Activated CD4-positive, alpha-beta T cell treated with anti-CD3 and anti-CD28 coated beads, Interleukin-2, Interleukin-4, amounts not matched to agents 100 ng/mL and 50 ng/mL, durations not matched to agents 16 hours and 8 hours (primary cell): ENCODE measurements around the gene EPB41L4A.
"Not testable (repeated sequence)": the region's sequence is repeated elsewhere in the genome, so short reads cannot be mapped to it uniquely, and the experiment has no call there.

Experiments used
- DNase-seq: peaks from one replicate; pipeline ENCODE4 v3.0.0-alpha.2; 2020; ENCODE audit warnings: low spot score

EPB41L4A gene

GRCh38 chr5:112397690-112398089 lies 21.4 kb downstream of the EPB41L4A start:
- DNase-seq: no peak

GRCh38 chr5:112396430-112396829 lies 22.6 kb downstream of the EPB41L4A start:
- no peak for DNase-seq

GRCh38 chr5:112395299-112395698 lies 23.8 kb downstream of the EPB41L4A start:
- not testable (repeated sequence) for DNase-seq

GRCh38 chr5:112390327-112390726 lies 28.8 kb downstream of the EPB41L4A start:
- DNase-seq: no peak

- DNase-seq: no peak
These were observed 30.3 kb downstream of the EPB41L4A start for GRCh38 chr5:112388739-112389138.

DNA sequence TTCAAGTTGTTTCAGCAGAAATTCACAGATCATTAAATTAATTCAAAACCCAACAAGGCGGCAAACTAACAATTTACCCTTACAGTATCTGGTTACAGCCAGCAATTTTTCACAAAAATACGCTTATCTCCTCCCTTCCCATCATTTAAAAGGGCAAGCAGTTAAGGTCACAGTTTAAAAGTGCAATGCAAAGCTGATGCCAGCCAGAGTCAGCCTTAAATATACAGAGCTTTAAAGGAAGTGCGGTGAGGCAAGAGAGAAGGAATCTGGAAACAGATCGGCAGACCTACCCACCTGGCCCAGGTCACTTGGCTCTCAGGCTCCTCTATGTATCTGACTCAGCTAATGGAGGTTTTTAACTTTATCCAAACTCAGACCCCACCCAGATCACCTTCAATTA lies 31.0 kb downstream of the EPB41L4A start:
- no peak for DNase-seq

DNA sequence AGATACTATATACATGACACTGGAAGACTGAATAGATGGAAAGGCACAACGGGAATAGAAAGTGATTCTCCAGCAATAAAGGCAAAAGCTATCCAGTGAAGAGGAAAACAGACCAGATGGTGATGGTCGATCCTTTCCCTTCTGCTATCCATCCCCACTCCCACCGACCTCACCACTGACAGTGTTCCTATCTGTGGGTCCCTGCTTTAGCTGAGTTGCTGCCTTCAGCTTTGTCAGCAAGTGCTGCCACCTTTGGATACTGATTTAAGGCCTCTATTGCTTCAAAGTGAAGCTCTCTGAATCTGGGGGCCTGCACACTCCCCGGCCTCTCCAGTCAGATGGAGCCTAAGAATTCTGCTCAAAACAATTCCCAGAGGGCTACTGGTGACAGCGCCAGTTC lies 32.3 kb downstream of the EPB41L4A start:
- no peak for DNase-seq

GRCh38 chr5:112385969-112386368 lies 33.1 kb downstream of the EPB41L4A start:
- no peak for DNase-seq

- DNase-seq: no peak
These were observed 33.5 kb downstream of the EPB41L4A start for GRCh38 chr5:112385566-112385965.

- DNase-seq: no peak
These were observed 34.6 kb downstream of the EPB41L4A start for GRCh38 chr5:112384523-112384922.

GRCh38 chr5:112382886-112383285 lies 36.2 kb downstream of the EPB41L4A start:
- DNase-seq: no peak

DNA sequence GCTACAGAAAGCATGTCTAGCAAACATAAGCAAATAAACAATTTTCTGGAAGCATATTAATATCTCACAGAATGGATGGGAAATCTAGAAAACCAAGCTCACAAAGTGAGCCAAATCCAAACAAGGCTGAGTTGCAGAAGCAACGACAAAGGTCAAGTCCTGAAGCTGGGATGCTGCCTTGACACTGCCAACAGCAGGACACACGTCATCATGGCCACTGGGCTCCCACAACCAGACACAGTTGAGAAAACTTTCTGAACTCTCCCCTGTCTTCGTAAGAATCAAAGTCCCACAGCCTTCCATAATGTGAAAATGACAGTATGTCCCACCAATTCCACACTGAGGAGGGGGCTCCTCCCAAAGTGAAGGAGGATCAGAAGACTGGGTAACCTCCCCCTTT lies 37.6 kb downstream of the EPB41L4A start:
- DNase-seq: no peak

DNA sequence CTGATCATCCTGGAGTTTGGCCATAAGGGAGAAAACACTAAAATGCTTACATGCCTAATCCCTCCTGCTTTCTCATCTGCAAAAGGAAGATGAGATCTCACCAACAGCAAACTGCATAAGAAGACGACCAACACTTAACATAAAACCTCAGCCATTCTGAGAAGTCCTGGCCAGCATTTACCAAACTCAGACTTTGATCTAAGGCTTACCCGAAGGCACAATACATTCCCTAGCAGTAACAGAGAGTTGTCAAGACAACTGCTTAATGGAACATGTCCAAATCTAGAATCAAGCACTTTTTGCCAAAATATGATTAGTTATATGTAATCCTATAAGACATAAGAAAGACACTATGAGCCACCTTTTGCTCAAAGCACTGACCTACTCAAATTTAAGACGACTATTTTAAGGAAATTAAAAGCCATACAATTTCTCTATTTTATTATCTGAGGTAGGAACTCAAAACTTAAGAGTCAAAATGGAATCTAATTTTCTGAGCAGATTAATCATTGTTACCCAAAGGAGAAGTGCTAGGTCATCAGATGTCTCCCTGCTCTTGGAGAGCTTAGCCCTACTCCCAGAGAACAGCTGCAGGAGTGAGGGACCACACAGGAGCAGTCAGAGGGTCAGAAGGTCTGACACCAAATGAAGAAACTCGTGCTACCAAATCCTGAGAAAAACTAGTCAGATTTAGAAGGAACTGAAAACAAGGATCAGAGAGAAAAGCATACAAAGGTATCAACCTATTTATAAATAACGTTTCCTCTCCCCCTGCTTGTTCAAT lies 39.3 kb downstream of the EPB41L4A start:
- no peak for DNase-seq

DNA sequence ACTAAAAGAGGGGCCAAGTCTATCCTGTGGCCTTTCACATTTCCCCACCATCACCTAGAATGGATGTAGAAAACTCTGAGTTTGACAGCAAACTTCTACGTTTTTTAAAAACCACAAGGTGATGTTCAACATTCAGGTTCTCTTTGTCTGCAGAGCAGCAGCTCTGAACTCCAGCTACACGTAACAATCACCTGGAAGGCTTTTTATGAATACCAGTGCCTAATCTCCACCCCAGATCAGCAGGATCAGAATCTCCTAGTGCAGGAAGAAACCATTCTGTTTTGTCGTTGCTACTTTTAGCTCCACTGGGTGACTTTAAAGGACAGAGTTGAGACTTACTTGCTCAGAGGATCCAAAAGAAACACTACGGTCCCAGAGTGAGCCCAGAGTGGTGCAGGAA lies 44.3 kb downstream of the EPB41L4A start:
- DNase-seq: no peak

DNA sequence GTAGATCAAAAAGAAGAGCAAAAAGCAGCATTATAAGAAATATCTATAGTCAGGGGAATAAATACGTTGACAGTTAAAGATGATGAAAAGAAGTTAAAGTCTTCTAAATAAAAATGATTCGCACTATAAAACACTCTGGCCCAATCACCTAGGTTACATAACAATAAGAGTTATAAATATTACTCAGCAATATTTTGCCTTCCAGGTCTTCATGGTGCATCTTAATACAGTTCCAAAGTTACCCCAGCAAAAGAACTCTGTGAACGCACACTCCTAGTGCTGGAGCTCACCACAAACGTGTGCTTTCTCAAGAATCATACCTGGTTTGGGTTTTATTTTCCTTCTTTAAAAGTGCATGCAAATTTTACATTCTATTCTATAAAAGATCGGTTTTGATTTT lies 44.7 kb downstream of the EPB41L4A start:
- no peak for DNase-seq

DNA sequence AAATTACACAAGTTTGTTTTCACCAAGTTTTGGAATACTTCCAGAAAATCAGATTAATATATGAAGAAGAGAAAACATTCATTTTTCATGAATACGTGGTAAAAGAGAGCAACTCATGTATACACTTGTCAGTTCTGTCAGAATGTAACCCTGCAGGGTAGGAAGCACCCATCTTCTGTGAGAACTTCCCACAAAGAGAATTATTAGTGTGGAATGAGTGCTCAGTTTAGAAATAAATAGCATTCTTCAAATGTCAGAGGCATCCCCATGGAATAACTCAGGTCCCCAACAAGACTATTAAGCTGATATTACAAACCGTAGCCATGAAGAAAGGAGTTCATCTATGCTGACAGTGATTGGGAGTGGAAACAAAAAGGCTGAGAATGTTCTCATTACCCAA lies 45.2 kb downstream of the EPB41L4A start:
- DNase-seq: no peak

DNA sequence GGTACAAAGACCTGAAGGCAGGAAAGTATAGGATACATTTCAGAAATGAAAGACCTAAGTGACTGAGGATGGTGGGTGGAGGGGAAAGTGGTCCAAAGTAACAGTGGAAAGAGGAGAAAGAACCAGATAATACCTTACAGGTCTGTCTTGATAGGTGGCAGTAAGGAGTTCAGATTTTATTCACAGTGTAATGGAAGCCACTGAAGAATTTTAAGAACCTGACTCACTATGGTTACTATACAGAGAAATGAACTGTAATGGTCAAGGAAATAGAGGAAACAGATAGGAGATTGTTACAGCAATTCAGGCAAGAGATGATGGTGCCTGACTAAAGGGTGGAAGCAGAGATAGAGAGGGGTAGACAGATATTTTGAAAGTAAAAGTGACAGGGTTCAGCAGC lies 46.5 kb downstream of the EPB41L4A start:
- DNase-seq: no peak

DNA sequence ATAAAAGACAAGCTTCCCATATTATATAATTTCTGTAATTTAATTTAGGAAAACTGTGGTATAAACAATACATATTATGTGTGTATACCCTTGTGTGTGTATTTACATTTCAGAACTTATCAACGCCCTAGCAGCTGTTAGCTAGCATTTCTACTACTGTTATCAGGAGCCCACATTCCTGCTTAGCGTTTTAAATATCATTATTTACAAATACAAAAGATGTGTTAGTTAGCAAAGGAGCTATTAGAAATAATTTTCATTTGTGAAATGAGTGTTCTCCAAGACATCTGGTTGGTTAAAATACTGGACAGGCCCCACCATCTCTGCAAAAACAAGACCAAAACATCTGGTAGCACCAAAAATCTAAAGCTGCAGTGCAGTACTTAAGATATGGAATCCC lies 48.0 kb downstream of the EPB41L4A start:
- DNase-seq: no peak

- DNase-seq: no peak
These were observed 51.7 kb downstream of the EPB41L4A start for GRCh38 chr5:112367400-112367799.

DNA sequence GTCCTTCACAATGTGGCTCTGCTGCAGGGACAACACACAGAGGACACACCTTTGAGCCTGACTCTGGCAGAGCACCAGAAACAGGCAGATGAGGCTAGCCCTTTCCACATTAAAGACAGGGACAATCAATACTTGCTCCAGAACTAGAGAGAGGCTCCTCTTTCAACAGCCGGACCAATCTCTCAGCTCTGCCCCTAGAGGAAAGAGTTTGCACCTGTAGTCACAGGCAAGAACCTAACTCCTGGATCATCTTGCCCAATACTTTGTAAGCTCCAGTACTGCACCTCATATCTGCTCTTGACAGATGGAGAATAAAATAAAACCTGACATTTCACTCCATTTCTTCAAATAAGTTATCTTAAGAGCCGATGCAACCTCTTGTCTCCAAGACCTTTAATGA lies 52.1 kb downstream of the EPB41L4A start:
- DNase-seq: no peak

DNA sequence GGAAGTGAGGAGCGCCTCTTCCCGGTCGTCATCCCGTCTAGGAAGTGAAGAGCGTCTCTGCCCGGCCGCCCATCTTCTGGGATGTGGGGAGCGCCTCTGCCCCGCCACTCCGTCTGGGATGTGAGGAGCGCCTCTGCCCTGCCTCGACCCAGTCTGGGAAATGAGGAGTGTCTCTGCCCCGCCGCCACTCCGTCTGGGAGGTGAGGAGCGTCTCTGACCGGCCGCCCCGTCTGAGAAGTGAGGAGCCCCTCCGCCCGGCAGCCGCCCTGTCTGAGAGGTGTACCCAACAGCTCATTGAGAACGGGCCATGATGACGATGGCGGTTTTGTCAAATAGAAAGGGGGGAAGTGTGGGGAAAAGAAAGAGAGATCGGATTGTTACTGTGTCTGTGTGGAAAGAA lies 58.3 kb downstream of the EPB41L4A start:
- not testable (repeated sequence) for DNase-seq

DNA sequence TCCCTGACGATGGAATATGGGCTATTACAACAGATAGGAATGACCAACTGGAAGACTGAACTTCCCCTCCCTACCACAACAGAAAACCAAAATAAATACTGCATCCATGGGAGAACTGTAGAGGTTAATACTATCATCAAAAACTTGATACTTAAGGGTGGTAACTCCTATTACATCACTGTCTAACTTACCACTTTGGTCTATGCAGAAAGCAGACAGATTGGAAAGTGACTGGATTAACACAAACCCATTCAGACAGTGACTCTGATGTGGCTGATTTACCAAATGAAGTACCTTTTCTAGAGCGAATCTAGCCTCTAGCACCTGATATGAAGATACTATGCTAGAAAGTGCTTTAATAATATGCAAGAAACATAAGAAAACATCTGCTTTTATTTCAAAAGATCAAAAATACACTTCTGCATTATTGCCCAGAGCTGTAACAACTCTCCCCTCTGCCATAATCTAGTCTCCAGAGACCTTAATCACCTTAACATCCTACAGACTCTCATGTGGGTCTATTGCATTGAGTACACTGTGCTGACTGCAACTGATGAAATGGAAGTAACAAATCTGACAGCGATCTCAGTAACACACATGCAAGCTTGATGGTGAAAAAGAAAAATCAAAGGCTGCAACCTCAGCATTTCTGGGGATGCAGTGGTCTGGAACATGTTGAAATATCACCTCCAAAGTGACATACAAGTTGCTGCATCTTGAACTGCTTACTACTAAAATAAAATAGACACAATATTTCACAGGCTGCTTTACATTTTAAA lies 62.7 kb downstream of the EPB41L4A start:
- DNase-seq: no peak

GRCh38 chr5:112355058-112355685 lies 63.9 kb downstream of the EPB41L4A start:
- no peak for DNase-seq
